Measurements from ENCODE around the gene INA.

INA gene

DNA sequence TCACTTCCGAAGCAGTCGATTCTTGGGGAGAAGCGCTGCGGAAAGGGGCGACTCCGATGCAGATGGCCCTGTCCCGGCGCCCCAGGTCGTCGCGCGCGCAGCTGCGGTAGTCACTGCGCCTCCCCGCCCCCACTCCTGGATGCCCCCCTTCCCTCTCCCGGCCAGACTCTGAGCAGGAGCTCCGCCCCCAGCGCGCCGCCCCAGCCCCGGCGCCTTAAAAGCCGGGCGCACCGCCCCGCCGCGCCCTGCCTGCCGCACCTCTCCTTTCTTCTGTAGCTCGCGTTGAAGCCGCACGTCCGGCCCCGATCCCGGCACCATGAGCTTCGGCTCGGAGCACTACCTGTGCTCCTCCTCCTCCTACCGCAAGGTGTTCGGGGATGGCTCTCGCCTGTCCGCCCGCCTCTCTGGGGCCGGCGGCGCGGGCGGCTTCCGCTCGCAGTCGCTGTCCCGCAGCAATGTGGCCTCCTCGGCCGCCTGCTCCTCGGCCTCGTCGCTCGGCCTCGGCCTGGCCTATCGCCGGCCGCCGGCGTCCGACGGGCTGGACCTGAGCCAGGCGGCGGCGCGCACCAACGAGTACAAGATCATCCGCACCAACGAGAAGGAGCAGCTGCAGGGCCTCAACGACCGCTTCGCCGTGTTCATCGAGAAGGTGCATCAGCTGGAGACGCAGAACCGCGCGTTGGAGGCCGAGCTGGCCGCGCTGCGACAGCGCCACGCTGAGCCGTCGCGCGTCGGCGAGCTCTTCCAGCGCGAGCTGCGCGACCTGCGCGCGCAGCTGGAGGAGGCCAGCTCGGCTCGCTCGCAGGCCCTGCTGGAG is at the start of gene INA:
TSS of gene INA (plus strand) at position 243 of the 817 bp plus-strand sequence. CDS start at position 317, 74 bp downstream.
- H3K27ac ChIP-seq: no peak within 1 kb of the TSS
- no peak for TF ChIP-seq ZFX (IDR thresholded peaks at IDR 0.05)
- TF ChIP-seq, protein P1, sequence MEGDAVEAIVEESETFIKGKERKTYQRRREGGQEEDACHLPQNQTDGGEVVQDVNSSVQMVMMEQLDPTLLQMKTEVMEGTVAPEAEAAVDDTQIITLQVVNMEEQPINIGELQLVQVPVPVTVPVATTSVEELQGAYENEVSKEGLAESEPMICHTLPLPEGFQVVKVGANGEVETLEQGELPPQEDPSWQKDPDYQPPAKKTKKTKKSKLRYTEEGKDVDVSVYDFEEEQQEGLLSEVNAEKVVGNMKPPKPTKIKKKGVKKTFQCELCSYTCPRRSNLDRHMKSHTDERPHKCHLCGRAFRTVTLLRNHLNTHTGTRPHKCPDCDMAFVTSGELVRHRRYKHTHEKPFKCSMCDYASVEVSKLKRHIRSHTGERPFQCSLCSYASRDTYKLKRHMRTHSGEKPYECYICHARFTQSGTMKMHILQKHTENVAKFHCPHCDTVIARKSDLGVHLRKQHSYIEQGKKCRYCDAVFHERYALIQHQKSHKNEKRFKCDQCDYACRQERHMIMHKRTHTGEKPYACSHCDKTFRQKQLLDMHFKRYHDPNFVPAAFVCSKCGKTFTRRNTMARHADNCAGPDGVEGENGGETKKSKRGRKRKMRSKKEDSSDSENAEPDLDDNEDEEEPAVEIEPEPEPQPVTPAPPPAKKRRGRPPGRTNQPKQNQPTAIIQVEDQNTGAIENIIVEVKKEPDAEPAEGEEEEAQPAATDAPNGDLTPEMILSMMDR (conservative IDR thresholded peaks at IDR 0.05): no peak

DNA sequence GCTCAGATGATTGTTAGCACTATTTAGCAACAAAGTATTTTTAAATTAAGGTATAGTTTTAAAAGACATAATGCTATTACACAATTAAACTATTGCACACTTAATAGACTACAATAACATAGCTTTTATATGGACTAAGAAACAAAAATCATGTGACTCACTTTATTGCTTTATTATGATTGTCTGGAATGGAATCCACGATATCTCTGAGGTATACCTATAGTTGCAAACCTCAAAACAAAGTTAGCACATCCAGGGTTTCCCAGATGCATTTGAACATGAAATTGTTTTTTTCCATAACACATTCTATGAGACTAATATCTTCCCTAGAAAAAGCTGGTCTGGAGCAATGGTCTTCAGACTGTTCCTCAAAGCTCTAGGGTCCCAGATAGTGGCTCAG is 49.5 kb upstream of the INA start:
- no peak for TF ChIP-seq ZFX (IDR thresholded peaks at IDR 0.05)
- TF ChIP-seq, protein P1 (conservative IDR thresholded peaks at IDR 0.05): no peak
- no peak overlapping the region for H3K27ac ChIP-seq

DNA sequence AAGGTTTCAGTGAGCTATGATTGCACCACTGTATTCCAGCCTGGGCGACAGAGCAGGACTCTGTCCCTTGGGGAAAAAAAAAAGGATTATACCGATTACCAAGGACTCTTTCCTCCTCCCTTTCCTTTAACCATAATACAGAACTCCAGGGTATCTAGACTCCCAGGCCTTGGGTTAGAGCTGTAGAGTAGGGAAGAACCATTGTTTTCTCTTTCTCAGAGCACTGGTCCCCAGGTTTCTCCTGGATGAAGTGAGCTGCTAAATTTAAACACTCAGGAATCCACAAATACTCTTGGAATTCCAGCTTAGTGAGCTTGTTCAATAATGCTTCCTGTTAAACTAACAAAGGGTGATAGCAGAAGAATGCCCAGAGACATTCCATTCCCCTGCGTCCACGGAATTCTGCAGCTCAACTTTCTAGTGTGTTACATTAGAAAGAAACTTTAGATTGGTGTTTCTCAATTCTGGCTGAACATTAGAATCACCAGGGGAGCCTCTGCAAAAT is 45.8 kb upstream of the INA start:
- H3K27ac ChIP-seq: no peak overlapping the region
- TF ChIP-seq ZFX (IDR thresholded peaks at IDR 0.05): no peak
- TF ChIP-seq, protein P1 (conservative IDR thresholded peaks at IDR 0.05): no peak

DNA sequence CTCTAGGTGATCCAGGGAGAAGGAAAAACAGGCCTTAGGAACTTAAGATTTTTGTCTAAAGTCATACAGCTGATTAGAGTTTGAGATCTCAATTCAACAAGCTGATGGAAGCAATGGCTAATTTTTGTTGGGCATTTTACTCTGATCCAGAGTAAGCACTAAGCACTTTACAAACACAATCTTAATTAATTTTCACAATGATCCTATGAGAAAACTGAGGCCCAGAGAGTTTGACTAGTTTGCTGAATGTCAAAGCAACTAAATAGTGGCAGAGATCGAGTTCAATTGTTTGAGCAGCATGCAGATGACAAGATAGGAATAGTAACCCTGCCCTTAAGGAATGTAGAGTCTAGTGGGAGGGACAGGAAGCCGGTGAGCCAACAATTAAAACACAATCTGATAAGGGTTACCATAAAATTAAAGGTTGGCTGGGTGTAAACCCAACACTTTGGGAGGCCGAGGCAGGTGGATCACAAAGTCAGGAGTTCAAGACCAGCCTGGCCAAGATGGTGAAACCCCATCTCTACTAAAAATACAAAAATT is 44.7 kb upstream of the INA start:
- no peak overlapping the region for H3K27ac ChIP-seq
- no peak for TF ChIP-seq ZFX (IDR thresholded peaks at IDR 0.05)
- TF ChIP-seq, protein P1 (conservative IDR thresholded peaks at IDR 0.05): no peak

DNA sequence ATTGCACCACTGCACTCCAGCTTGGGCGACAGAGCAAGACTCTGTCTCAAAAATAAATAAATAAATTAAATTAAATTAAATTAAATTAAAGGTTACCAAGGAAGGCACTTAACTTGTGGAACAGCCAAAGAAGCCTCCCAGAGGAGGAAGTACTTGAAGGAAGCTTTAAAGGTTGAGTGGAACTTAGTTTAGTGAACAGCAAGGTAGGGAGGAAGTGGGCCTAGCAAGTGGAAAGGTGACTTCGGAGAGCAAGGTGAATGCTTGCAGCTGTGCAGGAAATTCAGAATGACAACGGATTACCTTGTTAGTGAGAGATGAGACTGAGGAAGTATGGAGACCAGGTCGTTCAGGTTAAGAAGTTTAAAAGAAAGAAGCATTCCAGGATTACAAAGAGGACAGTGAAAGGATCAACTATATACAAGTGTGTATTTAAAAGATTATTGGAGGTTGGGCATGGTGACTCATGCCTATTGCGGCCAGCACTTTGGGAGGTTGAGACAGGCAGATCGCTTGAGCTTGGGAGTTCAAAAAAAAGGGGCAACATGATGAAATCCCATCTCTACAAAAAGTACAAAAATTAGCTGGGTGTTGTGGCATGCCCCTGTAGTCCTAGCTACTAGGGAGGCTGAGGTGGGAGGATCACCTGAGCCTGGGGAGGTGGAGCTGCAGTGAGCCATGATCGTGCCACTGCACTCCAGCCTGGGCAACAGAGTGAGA is 44.0 kb upstream of the INA start:
- no peak overlapping the region for H3K27ac ChIP-seq

DNA sequence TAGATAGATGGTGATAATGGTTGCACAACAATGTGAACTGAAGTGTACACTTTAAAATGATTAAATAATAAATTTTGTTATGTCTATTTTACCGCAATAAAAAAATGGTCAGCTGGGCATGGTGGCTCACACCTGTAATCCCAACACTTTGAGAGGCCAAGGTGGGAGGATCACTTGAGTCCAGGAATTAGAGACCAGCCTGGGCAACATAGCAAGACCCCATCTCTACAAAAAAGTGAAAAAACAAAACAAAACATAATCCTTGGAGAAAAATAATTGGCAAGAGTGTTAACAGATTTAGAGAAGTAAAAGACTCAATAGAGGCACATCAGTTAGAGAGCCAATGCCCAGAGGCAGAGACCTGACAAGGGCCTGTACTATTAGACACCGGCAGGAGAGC is 41.2 kb upstream of the INA start:
- TF ChIP-seq, protein P1 (conservative IDR thresholded peaks at IDR 0.05): no peak
- TF ChIP-seq ZFX (IDR thresholded peaks at IDR 0.05): no peak
- H3K27ac ChIP-seq: no peak overlapping the region

More for the DNA sequence above, 44.0 kb upstream of the INA start:
- TF ChIP-seq ZFX (IDR thresholded peaks at IDR 0.05): no peak
- TF ChIP-seq, protein P1 (conservative IDR thresholded peaks at IDR 0.05): no peak

Data from C4-2B (cell line).